BLaER1 (cell line): ENCODE measurements around the gene ZDHHC20.

ENCODE experiments used
- H3K27ac ChIP-seq: shearing (Covaris generic); formaldehyde crosslinking; 2 replicates; pipeline ENCODE4 v1.8.1; 2022
- H3K27me3 ChIP-seq: shearing (Covaris generic); formaldehyde crosslinking; 2 replicates; pipeline ENCODE4 v1.8.1; 2022
- H3K36me3 ChIP-seq: shearing (Covaris generic); formaldehyde crosslinking; 2 replicates; pipeline ENCODE4 v1.8.1; 2022
- H3K4me1 ChIP-seq: shearing (Covaris generic); formaldehyde crosslinking; 2 replicates; pipeline ENCODE4 v1.8.1; 2022
- H3K4me2 ChIP-seq: shearing (Covaris generic); formaldehyde crosslinking; 2 replicates; pipeline ENCODE4 v1.8.1; 2022
- H3K4me3 ChIP-seq: shearing (Covaris generic); formaldehyde crosslinking; 2 replicates; pipeline ENCODE4 v1.8.1; 2022
- H3K9ac ChIP-seq: shearing (Covaris generic); formaldehyde crosslinking; 2 replicates; pipeline ENCODE4 v1.8.1; 2022
- H3K9me3 ChIP-seq: shearing (Covaris generic); formaldehyde crosslinking; 2 replicates; pipeline ENCODE4 v1.8.1; 2022
- H4K20me1 ChIP-seq: shearing (Covaris generic); formaldehyde crosslinking; 2 replicates; pipeline ENCODE4 v1.8.1; 2022
- Cebpa-rat ChIP-seq: shearing (Covaris generic); IDR thresholded peaks from 2 replicates; pipeline ENCODE4 v1.8.1; 2022

Gene ZDHHC20

DNA sequence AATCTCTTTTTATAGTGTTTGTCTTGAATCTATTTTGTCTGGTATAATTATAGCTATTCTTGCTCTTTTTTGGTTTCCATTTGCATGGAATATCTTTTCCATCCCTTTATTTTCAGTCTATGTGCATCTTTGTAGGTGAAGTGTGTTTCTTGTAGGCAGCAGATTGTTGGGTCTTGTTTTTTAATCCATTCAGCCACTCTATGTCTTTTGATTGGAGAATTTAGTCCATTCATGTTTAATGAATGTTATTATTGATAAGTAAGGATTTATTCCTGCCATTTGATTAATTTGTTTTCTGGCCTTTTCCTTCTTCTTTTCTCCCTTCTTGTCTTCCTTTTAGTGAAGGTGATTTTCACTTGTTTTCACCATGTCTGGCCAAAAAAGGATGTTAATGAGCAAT, 11.7 kb upstream of the ZDHHC20 start:
- no peak overlapping the region for H3K4me3 ChIP-seq
- H3K9ac ChIP-seq = no peak overlapping the region
- H3K4me2 ChIP-seq = no peak overlapping the region
- H3K4me1 ChIP-seq = peaks cover 13% of the 10 kb centered on the region
- H3K9me3 ChIP-seq = peaks cover 16% of the 10 kb centered on the region
- no peaks in the 10 kb centered on the region for H3K36me3 ChIP-seq
- no peak overlapping the region for H3K27ac ChIP-seq
- no peaks in the 10 kb centered on the region for H3K27me3 ChIP-seq
- no peak for TF ChIP-seq Cebpa-rat
- no peaks in the 10 kb centered on the region for H4K20me1 ChIP-seq

DNA sequence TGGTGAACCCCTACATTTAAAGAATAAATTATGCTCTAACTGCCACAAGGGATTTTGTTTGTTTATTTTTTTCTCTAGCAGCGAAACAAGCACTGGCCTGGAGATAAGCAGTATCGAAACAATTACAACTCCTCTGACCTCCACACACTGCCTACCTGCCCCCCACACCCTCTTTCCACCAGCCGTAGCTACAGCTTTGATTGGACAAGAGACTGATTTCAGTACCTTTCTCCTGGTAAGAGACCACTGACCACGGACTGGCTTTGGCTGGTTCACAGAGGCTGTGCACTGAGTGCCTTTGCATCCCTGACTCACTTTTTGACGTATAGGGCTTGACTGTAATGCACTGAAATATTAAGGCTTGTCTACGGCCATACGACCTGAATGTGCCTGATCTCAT, 7.4 kb upstream of the ZDHHC20 start:
- no peaks in the 10 kb centered on the region for H4K20me1 ChIP-seq
- H3K9ac ChIP-seq = no peak overlapping the region
- no peak overlapping the region for H3K4me3 ChIP-seq
- no peak for TF ChIP-seq Cebpa-rat
- H3K36me3 ChIP-seq = no peaks in the 10 kb centered on the region
- no peak overlapping the region for H3K4me2 ChIP-seq
- H3K4me1 ChIP-seq = no peaks in the 10 kb centered on the region
- H3K27me3 ChIP-seq = no peaks in the 10 kb centered on the region
- H3K27ac ChIP-seq = no peak overlapping the region
- H3K9me3 ChIP-seq = peaks cover 16% of the 10 kb centered on the region

DNA sequence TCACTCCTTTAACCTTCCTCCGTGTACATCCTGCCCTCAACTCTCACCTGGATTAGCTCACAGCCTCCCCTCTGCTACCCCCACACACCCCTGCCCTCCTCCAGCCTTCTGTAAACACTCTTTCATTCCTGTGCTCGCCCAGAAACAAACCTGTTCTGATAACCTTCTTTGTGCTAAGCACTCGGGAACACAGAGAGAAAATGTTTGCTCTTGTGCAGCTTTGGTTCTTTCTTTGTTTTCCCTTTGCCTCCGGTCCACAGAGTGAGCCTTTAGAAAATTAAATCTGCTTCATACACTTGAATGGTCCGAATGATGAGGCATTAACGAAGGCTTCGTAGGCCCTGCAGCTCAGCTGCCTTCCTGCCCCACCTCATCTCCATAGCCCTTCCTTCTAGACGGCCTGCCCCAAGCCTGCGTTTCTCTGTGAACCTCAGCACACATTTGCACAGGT, 6.6 kb upstream of the ZDHHC20 start:
- no peak overlapping the region for H3K27ac ChIP-seq
- H4K20me1 ChIP-seq = no peaks in the 10 kb centered on the region
- H3K9me3 ChIP-seq = peaks cover 8% of the 10 kb centered on the region; the same call in 1 of the 2 replicates
- no peak overlapping the region for H3K9ac ChIP-seq
- no peaks in the 10 kb centered on the region for H3K36me3 ChIP-seq
- no peaks in the 10 kb centered on the region for H3K27me3 ChIP-seq
- no peaks in the 10 kb centered on the region for H3K4me1 ChIP-seq
- H3K4me2 ChIP-seq = no peak overlapping the region
- no peak for TF ChIP-seq Cebpa-rat
- H3K4me3 ChIP-seq = no peak overlapping the region

DNA sequence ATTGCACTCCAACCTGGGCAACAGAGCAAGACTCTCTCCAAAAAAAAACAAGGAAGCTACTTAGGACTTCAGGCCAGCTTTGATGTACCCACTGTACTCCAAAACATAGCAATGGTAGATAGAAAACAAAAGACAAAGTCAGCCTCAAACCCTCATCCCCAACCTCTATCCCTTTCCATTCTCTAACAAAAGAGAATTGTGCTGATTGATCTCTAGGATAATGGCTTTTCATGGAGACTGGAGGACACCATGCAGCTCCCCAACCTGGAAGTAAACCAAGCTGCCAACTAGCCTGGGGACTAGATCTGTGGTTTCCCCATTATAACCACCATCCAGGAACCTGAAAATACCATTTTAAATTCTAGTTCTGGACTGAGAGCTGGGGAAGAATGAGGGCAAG, 4.3 kb upstream of the ZDHHC20 start:
- Histone ChIP-seq H3K4me3 (no peak overlapping the region), H3K9me3 (no peaks in the 10 kb centered on the region), H3K27ac (no peak overlapping the region), H3K27me3 (no peaks in the 10 kb centered on the region), H3K4me1 (peaks cover 6% of the 10 kb centered on the region; the same call in 1 of the 2 replicates), H3K36me3 (no peaks in the 10 kb centered on the region), H3K9ac (no peak overlapping the region), H4K20me1 (peaks cover 3% of the 10 kb centered on the region; the same call in 1 of the 2 replicates), H3K4me2 (no peak overlapping the region)
- TF ChIP-seq Cebpa-rat = no peak

DNA sequence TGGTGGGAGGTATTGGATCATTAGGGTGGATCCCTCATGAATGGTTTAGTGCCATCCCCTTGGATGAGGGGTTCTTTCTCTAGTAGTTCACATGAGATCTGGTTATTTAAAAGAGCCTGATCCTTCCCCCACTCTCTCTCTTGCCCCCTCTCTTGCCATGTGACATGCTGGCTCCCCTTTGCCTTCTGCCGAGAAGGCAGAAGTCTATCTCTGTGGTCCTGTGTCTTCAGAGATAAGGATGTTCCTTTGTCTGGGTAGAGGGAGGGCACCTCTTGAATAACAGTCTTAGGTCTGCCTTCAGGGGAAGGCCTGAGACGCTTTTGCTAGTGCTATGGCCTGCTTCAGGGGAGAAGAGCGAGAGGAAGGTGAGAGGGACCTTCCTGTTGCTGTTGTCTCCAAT, 2.0 kb upstream of the ZDHHC20 start:
- H3K4me1 ChIP-seq = peaks cover 22% of the 10 kb centered on the region
- no peak overlapping the region for H3K9ac ChIP-seq
- H3K4me2 ChIP-seq = no peak overlapping the region
- H3K27me3 ChIP-seq = no peaks in the 10 kb centered on the region
- H3K27ac ChIP-seq = no peak overlapping the region
- no peak for TF ChIP-seq Cebpa-rat
- peaks cover 23% of the 10 kb centered on the region for H4K20me1 ChIP-seq
- H3K4me3 ChIP-seq = no peak overlapping the region
- H3K9me3 ChIP-seq = no peaks in the 10 kb centered on the region
- H3K36me3 ChIP-seq = no peaks in the 10 kb centered on the region

DNA sequence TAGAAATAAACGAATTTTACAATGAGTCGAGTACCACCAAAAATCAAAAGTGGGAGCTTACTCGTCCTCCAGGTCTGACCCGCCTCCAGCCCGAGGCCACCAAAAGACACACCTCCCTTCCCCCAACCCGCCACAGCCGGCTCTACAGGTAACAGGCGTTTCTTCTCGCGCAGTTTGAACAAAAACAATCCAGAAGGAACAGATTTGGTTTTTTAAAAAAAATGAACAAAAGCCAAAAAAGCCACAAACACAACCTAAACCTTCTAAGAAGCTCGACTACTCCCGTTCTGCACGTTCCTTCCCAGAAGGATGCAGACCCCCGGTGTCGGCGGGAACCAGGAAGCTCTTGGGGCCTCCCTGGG, 671 bp downstream of the ZDHHC20 start:
- H3K36me3 ChIP-seq = peaks cover 20% of the 10 kb centered on the region; the same call in 1 of the 2 replicates
- peak overlapping the region; percentile 100 for H3K4me3 ChIP-seq
- H3K9me3 ChIP-seq = peaks cover 23% of the 10 kb centered on the region
- H3K27me3 ChIP-seq = no peaks in the 10 kb centered on the region
- H3K9ac ChIP-seq = peak overlapping the region; percentile 97
- peaks cover 23% of the 10 kb centered on the region for H4K20me1 ChIP-seq
- TF ChIP-seq Cebpa-rat = no peak
- H3K4me1 ChIP-seq = peaks cover 22% of the 10 kb centered on the region
- peak overlapping the region; percentile 96 for H3K27ac ChIP-seq
- H3K4me2 ChIP-seq = peak overlapping the region; percentile 83

DNA sequence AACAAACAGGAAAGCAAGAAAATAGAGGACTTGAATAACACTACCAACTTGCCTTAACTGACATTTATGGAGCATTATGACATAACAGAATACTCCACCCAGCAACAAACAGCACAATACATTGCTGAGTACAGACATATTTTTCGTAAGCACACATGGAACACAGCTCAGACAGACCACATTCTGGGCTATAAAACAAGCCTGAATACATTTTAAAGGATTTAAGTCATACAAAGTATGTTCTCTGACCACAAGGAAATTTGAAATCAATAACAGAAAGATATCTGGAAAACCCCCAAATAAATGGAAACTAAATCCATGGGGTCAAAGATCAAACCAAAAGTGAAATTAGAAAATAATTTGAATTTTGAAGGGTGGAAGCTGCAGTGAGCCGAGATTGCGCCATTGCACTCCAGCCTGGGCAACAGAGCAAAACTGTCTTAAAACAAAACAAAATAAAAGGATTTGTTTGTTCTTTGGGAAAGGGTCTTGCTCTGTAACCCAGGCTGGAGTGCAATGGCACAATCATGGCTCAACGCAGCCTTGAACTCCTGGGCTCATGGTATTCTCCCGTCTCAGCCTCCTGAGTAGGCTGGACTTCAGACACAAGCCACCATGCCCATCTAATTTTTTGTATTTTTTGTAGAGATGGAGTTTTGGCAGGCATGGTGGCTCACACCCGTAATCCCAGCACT, 5.6 kb downstream of the ZDHHC20 start:
- Histone ChIP-seq H3K36me3 (peaks cover 44% of the 10 kb centered on the region), H3K9ac (no peak overlapping the region), H3K4me3 (no peak overlapping the region), H3K4me1 (peaks cover 16% of the 10 kb centered on the region), H4K20me1 (peaks cover 20% of the 10 kb centered on the region), H3K4me2 (no peak overlapping the region), H3K9me3 (peaks cover 62% of the 10 kb centered on the region), H3K27me3 (no peaks in the 10 kb centered on the region), H3K27ac (no peak overlapping the region)
- TF ChIP-seq Cebpa-rat = no peak

DNA sequence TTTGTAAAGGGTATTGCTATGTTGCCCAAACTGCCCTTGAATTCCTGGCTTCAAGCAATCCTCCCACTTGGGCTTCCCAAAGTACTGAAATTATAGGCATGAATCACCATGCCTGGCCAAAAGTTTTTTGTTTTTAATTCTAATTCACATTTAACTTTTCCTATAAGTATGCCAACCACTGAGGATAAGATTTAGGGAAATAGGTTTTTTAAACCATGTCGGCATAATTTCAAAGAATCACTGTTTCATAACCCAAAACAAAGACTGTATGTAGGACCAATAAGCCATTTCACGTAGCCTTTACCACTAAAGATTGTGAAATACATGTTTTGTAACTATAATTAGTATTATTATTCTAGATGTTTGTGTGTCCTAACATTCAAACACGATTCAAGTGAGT, 8.2 kb downstream of the ZDHHC20 start:
- Histone ChIP-seq H3K27me3 (no peaks in the 10 kb centered on the region), H3K27ac (no peak overlapping the region), H4K20me1 (peaks cover 3% of the 10 kb centered on the region; the same call in 1 of the 2 replicates), H3K4me3 (no peak overlapping the region), H3K9me3 (peaks cover 71% of the 10 kb centered on the region), H3K4me1 (no peaks in the 10 kb centered on the region), H3K9ac (no peak overlapping the region), H3K36me3 (peaks cover 45% of the 10 kb centered on the region), H3K4me2 (no peak overlapping the region)
- TF ChIP-seq Cebpa-rat = no peak

DNA sequence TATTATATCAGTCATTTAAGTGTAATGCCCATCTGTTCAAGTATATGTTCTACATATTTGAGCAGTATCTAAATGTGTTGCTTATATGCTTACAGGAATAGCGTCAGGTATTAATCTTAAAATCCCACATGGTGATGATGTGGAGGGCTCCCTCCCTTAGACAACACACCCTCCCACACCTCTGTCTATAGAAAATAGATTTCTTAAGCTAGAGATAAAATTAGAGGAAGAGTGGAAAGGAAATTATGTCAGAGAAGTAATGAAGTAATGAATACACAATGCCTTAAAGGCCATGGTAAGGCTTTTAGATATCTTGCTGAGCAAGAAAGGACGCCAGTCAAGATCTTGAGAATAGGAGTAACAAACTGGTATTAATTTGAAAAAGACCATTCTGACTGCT, 12.4 kb downstream of the ZDHHC20 start:
- H3K4me1 ChIP-seq = no peaks in the 10 kb centered on the region
- H3K36me3 ChIP-seq = peaks cover 42% of the 10 kb centered on the region
- H3K4me3 ChIP-seq = no peak overlapping the region
- no peak overlapping the region for H3K4me2 ChIP-seq
- H4K20me1 ChIP-seq = peaks cover 12% of the 10 kb centered on the region; the same call in 1 of the 2 replicates
- no peak for TF ChIP-seq Cebpa-rat
- no peaks in the 10 kb centered on the region for H3K27me3 ChIP-seq
- no peak overlapping the region for H3K9ac ChIP-seq
- H3K27ac ChIP-seq = no peak overlapping the region
- H3K9me3 ChIP-seq = peaks cover 63% of the 10 kb centered on the region

DNA sequence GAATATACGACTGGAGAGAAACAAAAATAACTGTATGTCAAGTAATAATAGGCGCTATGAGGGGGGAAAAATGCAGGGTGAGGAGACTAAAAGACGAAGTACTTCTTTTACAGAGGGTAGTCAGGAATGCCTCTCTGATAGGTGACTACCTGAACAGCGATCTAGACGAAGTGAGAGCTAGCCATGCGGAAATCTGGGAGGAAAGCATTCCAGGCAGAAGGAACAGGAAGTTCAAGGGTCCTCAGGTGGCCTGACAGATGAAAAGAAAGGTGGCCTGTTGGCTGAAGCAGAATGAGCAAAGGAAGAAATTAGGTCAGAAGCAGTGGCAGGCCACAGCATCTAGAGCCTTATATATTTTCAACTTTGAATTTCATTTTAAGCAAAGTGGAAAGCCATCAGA, 13.3 kb downstream of the ZDHHC20 start:
- no peak for TF ChIP-seq Cebpa-rat
- Histone ChIP-seq H3K9ac (no peak overlapping the region), H3K27ac (no peak overlapping the region), H3K4me2 (no peak overlapping the region), H3K36me3 (peaks cover 39% of the 10 kb centered on the region), H3K4me1 (no peaks in the 10 kb centered on the region), H3K4me3 (no peak overlapping the region), H4K20me1 (peaks cover 12% of the 10 kb centered on the region; the same call in 1 of the 2 replicates), H3K9me3 (peaks cover 63% of the 10 kb centered on the region), H3K27me3 (no peaks in the 10 kb centered on the region)
